ENCODE data around the gene PIAS3.
"Not testable (repeated sequence)": the region's sequence is repeated elsewhere in the genome, so short reads cannot be mapped to it uniquely, and the experiment has no call there.

The PIAS3 gene

GRCh38 chr1:145871994-145872924, 13.4 kb upstream of the PIAS3 start:
- peak in 1 of 2 experiments; percentile 29 for DNase-seq

GRCh38 chr1:145868232-145868631, 9.4 kb upstream of the PIAS3 start:
- no peak for DNase-seq

- DNase-seq: no peak
Observed at GRCh38 chr1:145863282-145864018, 4.6 kb upstream of the PIAS3 start.

- peak in 1 of 2 experiments; percentile 47 for DNase-seq
Observed at GRCh38 chr1:145859491-145860023, 676 bp upstream of the PIAS3 start.

GRCh38 chr1:145858238-145858900, 512 bp downstream of the PIAS3 start:
- DNase-seq: no peak

- DNase-seq: no peak
Observed at GRCh38 chr1:145857170-145857569, 1.7 kb downstream of the PIAS3 start.

GRCh38 chr1:145855426-145855948, 3.4 kb downstream of the PIAS3 start:
- no peak for DNase-seq

GRCh38 chr1:145849356-145850160, 9.3 kb downstream of the PIAS3 start:
- DNase-seq: no peak

- no peak for DNase-seq
Observed at GRCh38 chr1:145847827-145848226, 11.1 kb downstream of the PIAS3 start.

- DNase-seq: no peak
Observed at GRCh38 chr1:145846201-145846612, 12.7 kb downstream of the PIAS3 start.

GRCh38 chr1:145845514-145846161, 13.2 kb downstream of the PIAS3 start, which contains the start of gene NUDT17:
Gene NUDT17, plus strand, starts transcription at chr1:145845630. Its CDS starts 11 bp downstream, at chr1:145845641.
- DNase-seq: no peak

GRCh38 chr1:145845144-145845513, 13.8 kb downstream of the PIAS3 start:
- DNase-seq: no peak

GRCh38 chr1:145843031-145843430, 15.8 kb downstream of the PIAS3 start:
- no peak for DNase-seq

GRCh38 chr1:145837656-145838055, 21.2 kb downstream of the PIAS3 start:
- no peak for DNase-seq

GRCh38 chr1:145830810-145831209, 28.1 kb downstream of the PIAS3 start:
- DNase-seq: not testable (repeated sequence)

GRCh38 chr1:145828367-145829026, 30.4 kb downstream of the PIAS3 start:
- no peak for DNase-seq

GRCh38 chr1:145827966-145828365, 30.9 kb downstream of the PIAS3 start:
- no peak for DNase-seq

- no peak for DNase-seq
Observed at GRCh38 chr1:145826030-145826429, 32.9 kb downstream of the PIAS3 start.

GRCh38 chr1:145824499-145824842, 34.4 kb downstream of the PIAS3 start:
- no peak for DNase-seq

- peak; percentile 66 to 71 for DNase-seq
Observed at GRCh38 chr1:145823565-145824498, 35.0 kb downstream of the PIAS3 start, which contains the start of the genes POLR3C and RNF115. Gene POLR3C, plus strand, starts transcription at chr1:145824200. Its CDS starts 1,577 bp downstream, at chr1:145825777. Gene RNF115, minus strand, starts transcription at chr1:145824095. Its CDS starts 222 bp downstream, at chr1:145823873.

Measured in cerebellar nuclear complex (tissue), 1 donor.